ENCODE measurements around the gene CERK.

DNA sequence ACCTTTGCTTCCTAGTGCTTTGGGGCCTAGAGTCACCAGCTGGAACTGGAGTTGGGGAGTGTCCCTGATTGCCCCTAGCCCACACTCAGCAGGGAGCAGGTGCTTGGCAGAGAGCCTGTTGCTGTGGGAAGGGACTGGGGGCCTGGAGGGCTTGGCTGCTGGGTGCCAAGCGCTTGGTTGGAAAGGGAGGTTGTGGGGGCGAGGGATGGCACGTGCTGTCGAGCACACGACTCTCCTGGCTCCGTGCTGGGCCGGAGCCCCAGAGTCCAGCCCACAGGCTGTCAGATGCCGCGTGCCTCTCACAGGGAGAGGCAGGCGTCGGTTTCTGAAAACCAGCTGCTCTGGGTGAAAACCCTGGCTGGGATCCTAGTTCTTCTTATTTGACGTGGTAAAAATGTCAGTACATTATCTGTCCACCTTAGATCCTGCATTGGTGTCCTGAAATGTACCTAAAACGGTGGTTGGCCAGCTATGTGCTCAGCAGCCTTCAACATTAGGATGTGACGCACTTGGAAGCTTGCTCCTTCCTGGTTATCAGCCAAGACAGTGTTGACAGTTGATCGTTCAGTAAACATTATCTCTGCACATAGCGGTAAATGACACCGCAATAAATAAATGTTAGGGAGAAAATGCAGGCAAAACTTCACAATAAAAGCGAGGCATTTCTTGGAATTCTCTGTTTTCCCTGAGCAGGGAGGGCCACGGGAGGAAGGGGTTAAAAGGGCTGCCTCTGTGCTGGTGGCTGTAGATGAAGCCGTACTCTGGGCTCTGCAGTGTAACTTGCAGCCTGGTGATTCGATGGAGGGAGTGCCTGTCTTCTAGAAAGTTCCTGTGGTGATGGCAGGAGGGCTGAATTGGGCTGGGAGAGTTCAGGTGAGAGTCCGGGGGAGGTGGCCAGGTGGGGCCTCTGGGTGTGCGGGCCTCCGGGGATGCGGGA lies 88.6 kb downstream of the CERK start:
- TF ChIP-seq, protein P1, sequence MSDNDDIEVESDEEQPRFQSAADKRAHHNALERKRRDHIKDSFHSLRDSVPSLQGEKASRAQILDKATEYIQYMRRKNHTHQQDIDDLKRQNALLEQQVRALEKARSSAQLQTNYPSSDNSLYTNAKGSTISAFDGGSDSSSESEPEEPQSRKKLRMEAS (IDR thresholded peaks at IDR 0.05; ENCODE audit: low read depth, low read length) = no peak
- TF ChIP-seq POLR2A (IDR thresholded peaks at IDR 0.05; ENCODE audit: extremely low read depth, insufficient read length) (no peak), CTCF (IDR thresholded peaks at IDR 0.05; ENCODE audit: low read depth, low read length) (no peak)

Measured in NB4 (cell line).